CD4-positive, alpha-beta T cell treated with Interleukin-6 at 100 ng/mL for 8 hours (primary cell): Measurements from ENCODE around the gene FOXD4.
"Not testable (repeated sequence)": the region's sequence is repeated elsewhere in the genome, so short reads cannot be mapped to it uniquely, and the experiment has no call there.

Experiments
- DNase-seq: peaks from one replicate; pipeline ENCODE4 v3.0.0-alpha.2; 2020; ENCODE audit warnings: mixed read lengths, low spot score

FOXD4 gene

GRCh38 chr9:93909-94308, 24.3 kb downstream of the FOXD4 start:
- DNase-seq, result not testable (repeated sequence)

- not testable (repeated sequence) for DNase-seq
These were observed 27.4 kb downstream of the FOXD4 start for GRCh38 chr9:90851-91250.

- not testable (repeated sequence) for DNase-seq
These were observed 29.7 kb downstream of the FOXD4 start for GRCh38 chr9:88396-89037.

GRCh38 chr9:87860-88259, 30.4 kb downstream of the FOXD4 start:
- DNase-seq, result not testable (repeated sequence)

- DNase-seq, result not testable (repeated sequence)
These were observed 31.1 kb downstream of the FOXD4 start for GRCh38 chr9:87105-87504.

GRCh38 chr9:86697-87096, 31.5 kb downstream of the FOXD4 start:
- not testable (repeated sequence) for DNase-seq

- not testable (repeated sequence) for DNase-seq
These were observed 35.1 kb downstream of the FOXD4 start for GRCh38 chr9:82932-83689.

GRCh38 chr9:78333-78732, 39.9 kb downstream of the FOXD4 start:
- not testable (repeated sequence) for DNase-seq

GRCh38 chr9:76389-76788, 41.8 kb downstream of the FOXD4 start:
- DNase-seq, result not testable (repeated sequence)

GRCh38 chr9:73900-74525, 44.2 kb downstream of the FOXD4 start:
- DNase-seq, result not testable (repeated sequence)

- not testable (repeated sequence) for DNase-seq
These were observed 44.9 kb downstream of the FOXD4 start for GRCh38 chr9:73076-73899.
